NB4 (cell line): ENCODE results near the gene ABHD17A.

ENCODE experiments used
- CTCF ChIP-seq: IDR thresholded peaks from one replicate; pipeline ENCODE4 v1.5.1; 2012; ENCODE audit warnings: low read depth, low read length
- MAX ChIP-seq: IDR thresholded peaks from 2 replicates; pipeline ENCODE4 v1.6.1; 2011; ENCODE audit warnings: low read depth, low read length
- MYC ChIP-seq: IDR thresholded peaks from 2 replicates; pipeline ENCODE4 v1.6.1; 2011; ENCODE audit warnings: low read depth, low read length
- POLR2A ChIP-seq: IDR thresholded peaks from 2 replicates; pipeline ENCODE4 v1.6.1; 2011; ENCODE audit warnings: mild to moderate bottlenecking; ENCODE audit not compliant: insufficient read length; ENCODE audit errors: extremely low read depth

GRCh38 chr19:1882089-1882785 is 3.1 kb downstream of the ABHD17A start:
- TF ChIP-seq MAX (no peak), CTCF (no peak), POLR2A (no peak), MYC (no peak)
